Large intestine (tissue), 3 donors: ENCODE measurements around the gene PDCD10. TPM values are rescaled to one million over a fixed set of nuclear protein-coding genes. Genes with fewer than 3 reads are reported as not detected.

Experiments used
- DNase-seq, 2 donors: peaks; one replicate each; pipeline versions ENCODE4 v3.0.0 to v3.0.0-alpha.2; 2013
- H3K27ac ChIP-seq: one replicate; pipeline ENCODE4 v1.5.1; 2013; ENCODE audit warnings: low read length
- H3K27me3 ChIP-seq: 2 replicates; pipeline ENCODE4 v1.6.1; 2013; ENCODE audit warnings: low read length; ENCODE audit not compliant: control insufficient read depth, insufficient read depth
- H3K36me3 ChIP-seq: 2 replicates; pipeline ENCODE4 v1.6.1; 2013; ENCODE audit warnings: low read length; ENCODE audit not compliant: control insufficient read depth, insufficient read depth
- H3K4me1 ChIP-seq: one replicate; pipeline ENCODE4 v1.6.1; 2013; ENCODE audit warnings: low read length; ENCODE audit not compliant: control insufficient read depth, insufficient read depth
- H3K4me3 ChIP-seq: one replicate; pipeline ENCODE4 v1.5.1; 2013; ENCODE audit warnings: low read length
- H3K9me3 ChIP-seq: one replicate; pipeline ENCODE4 v1.6.1; 2013; ENCODE audit warnings: mild to moderate bottlenecking, low read depth, low read length, moderate library complexity; ENCODE audit not compliant: control insufficient read depth
- WGBS: methylation state at CpG from one replicate; pipeline ENCODE4 v1.1.5; 2013; ENCODE audit warnings: low lambda C conversion rate; ENCODE audit not compliant: insufficient coverage; 5-methylcytosine and 5-hydroxymethylcytosine counted together
- polyA plus RNA-seq: library from polyadenylated mRNA; unstranded; fragments of 120-200 nt; gene quantifications from one replicate; pipeline ENCODE4 v1.2.1, GENCODE V29; 2013

Gene PDCD10
- polyA plus RNA-seq, 1 donor = 49.8 TPM

DNA sequence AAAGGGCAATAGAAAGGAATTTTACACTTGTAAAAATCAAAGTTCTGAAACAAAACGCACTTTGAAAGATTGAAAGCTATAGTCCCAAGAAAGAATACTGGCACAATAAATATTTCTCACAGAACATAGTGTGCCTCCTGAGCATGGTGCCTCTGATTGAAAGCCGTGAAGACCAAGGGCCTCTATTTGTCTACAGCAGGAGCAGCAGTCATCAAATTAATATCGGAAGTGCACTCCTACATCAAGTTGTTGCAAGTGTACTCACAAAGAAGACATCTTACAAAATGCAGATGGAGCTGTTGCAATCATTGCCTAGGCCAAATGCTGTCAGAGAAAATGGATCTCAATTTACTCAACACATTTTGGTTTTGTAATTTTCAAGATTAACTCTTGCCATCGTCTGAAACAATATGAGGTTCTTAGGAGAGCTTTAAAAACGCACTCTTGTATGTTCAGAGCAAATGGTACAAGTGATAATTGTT lies 71.7 kb downstream of the PDCD10 start:
- 100% methylated on average over 1 of the region's 5 CpGs for WGBS
- no peaks in the 10 kb centered on the region for H3K4me1 ChIP-seq
- H3K27ac ChIP-seq = no peak overlapping the region
- DNase-seq = no peak
- no peaks in the 10 kb centered on the region for H3K36me3 ChIP-seq
- H3K27me3 ChIP-seq = no peaks in the 10 kb centered on the region
- no peak overlapping the region for H3K4me3 ChIP-seq
- no peaks in the 10 kb centered on the region for H3K9me3 ChIP-seq

DNA sequence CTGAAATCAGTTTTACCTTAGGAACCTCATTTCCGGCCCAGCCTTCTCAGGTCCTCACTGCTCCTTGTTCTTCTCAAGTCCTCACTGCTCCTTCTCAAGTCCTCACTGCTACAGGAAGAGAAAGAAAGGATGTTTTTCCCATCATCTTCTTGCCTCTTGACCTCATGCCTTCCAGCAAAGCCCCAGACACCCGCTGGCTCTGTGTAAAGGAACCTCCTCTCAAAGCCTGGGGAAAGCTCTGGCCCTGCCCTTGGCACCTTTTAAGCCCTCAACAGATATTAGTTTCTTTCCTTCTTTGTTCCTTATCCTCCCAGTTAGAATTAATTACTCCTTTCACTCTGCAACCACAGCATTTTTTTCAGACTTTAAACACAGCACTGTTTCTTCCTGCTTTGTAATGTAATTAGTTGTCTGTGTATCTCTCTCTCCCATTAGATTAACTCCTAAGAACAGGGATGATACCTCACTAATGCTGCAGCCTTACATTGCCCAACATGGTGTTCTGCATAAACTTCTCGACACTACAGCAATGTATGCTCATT lies 76.9 kb downstream of the PDCD10 start:
- H3K36me3 ChIP-seq = no peaks in the 10 kb centered on the region
- 69% methylated on average over 2 of the region's 3 CpGs for WGBS
- H3K9me3 ChIP-seq = no peaks in the 10 kb centered on the region
- H3K27ac ChIP-seq = no peak overlapping the region
- H3K4me1 ChIP-seq = no peaks in the 10 kb centered on the region
- H3K27me3 ChIP-seq = no peaks in the 10 kb centered on the region
- no peak overlapping the region for H3K4me3 ChIP-seq
- DNase-seq = peak in 1 of 2 donors; percentile 28

DNA sequence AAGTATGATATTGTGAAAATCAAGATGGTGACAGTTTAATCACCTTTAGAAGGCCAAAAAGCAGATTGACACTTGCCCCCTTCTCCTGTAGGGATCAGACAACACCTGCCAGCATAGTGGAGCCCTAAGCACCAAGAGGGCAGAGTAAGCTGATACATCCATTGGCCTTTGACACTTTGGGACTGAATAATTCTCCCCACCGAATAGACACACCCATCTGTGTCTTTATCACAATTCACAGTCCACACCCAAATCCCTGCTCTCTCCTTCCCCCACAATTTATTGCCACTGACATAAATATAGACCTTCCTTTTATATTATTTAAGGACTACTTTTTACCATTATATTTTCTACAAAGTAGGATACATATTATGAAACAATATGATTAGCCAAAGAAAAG lies 77.9 kb downstream of the PDCD10 start:
- peak in 1 of 2 donors; percentile 13 for DNase-seq
- no peak overlapping the region for H3K4me3 ChIP-seq
- H3K4me1 ChIP-seq = no peaks in the 10 kb centered on the region
- no peak overlapping the region for H3K27ac ChIP-seq
- no peaks in the 10 kb centered on the region for H3K36me3 ChIP-seq
- no peaks in the 10 kb centered on the region for H3K27me3 ChIP-seq
- H3K9me3 ChIP-seq = no peaks in the 10 kb centered on the region
- whole genome bisulfite sequencing = 14% methylated on average over 1 of the region's 1 CpG

DNA sequence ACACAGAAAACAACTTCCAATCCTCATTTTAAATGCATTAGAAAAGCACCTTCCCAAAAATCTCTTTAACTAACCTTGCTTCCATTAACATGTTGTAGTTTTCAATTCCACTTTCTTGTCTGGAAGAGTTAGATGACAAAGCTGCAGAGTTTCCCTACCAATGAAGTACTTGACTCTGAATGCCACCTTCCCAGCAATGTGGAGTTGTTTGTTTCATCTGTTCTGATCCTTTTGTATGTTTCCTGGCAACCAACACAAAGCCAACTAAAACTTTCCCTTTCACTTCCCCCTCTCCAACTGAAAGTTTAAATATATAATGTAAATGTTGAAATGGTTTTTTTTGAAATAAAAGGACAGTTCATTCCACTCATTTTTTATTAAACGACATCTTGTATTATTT lies 80.9 kb downstream of the PDCD10 start, which contains the start of gene WDR49:
WDR49 (minus strand) TSS at position 183 of the 400 bp plus-strand sequence. CDS start 517 bp downstream, outside the sequence.
- H3K27ac ChIP-seq = no peak within 1 kb of the TSS
- no peaks in the 10 kb centered on the region for H3K36me3 ChIP-seq
- DNase-seq = no peak
- WGBS = 80% methylated on average over 1 of the region's 1 CpG
- H3K27me3 ChIP-seq = no peaks in the 10 kb centered on the region
- H3K4me3 ChIP-seq = no peak within 1 kb of the TSS
- H3K4me1 ChIP-seq = no peaks in the 10 kb centered on the region
- no peaks in the 10 kb centered on the region for H3K9me3 ChIP-seq

DNA sequence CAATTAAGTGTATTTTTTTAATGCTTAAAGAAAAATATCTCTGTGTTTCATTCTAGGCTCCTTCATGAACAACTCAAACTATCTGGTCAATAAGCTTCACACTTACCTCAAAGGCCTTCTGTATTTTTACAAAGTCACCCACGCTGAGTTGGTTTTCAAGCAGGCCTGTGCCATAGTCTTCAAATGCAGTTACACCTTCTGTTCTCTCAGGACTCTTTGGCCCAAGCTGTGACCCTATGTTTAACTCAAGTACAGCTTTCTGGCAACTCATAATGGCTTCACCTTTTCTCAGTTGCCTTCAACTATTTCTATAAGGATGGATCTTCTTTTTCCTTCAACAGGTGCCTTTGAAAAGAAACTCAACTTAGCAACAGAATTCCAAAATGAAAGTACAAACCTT lies 81.5 kb downstream of the PDCD10 start:
- no peak for DNase-seq
- Histone ChIP-seq H3K4me1 (no peaks in the 10 kb centered on the region), H3K4me3 (no peak overlapping the region), H3K27ac (no peak overlapping the region), H3K9me3 (no peaks in the 10 kb centered on the region), H3K36me3 (no peaks in the 10 kb centered on the region), H3K27me3 (no peaks in the 10 kb centered on the region)
- WGBS = 83% methylated on average over 1 of the region's 1 CpG

DNA sequence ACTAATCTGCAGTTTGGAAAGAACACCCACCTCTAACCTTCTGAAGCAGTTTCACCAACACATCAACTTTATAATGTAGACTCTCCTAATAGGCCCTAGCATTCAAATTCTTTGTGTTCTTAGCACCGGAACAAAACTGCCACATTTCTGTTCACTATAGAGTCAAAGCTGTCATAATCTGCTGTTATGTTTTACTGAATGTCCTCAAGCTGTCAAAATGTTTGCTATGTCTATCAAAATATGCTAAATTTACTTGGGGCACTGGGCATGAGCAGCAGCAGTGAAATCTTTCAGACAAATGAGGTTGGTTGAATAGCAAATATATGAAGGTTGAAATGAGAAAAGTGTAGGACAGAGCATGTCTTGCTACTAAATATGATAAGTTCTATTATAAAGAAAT lies 82.9 kb downstream of the PDCD10 start:
- 100% methylated on average over 1 of the region's 1 CpG for WGBS
- no peaks in the 10 kb centered on the region for H3K27me3 ChIP-seq
- DNase-seq = no peak

DNA sequence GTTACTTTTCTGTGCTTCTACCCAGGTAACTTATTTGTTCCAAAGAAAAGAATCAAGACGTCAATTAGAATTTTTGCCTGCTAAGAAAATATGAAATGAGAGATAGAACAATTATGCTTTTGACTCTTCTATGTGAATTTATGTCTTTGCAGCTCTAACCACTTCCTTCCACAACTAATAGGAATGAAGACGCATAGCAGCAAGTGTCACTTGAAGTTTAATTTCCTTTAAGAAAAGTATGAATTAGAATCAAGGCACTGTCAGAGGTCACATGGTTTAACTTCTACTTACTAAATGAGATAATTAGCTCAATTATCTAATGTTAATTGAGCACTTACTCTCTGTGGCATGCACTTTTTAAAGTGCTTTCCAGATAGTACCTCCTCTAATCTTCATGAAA lies 84.2 kb downstream of the PDCD10 start:
- no peaks in the 10 kb centered on the region for H3K27me3 ChIP-seq
- no peaks in the 10 kb centered on the region for H3K36me3 ChIP-seq
- H3K4me1 ChIP-seq = no peaks in the 10 kb centered on the region
- 92% methylated on average over 2 of the region's 2 CpGs for WGBS
- H3K4me3 ChIP-seq = no peak overlapping the region
- no peaks in the 10 kb centered on the region for H3K9me3 ChIP-seq
- H3K27ac ChIP-seq = no peak overlapping the region
- DNase-seq = no peak

More for the DNA sequence above, 82.9 kb downstream of the PDCD10 start:
- no peak overlapping the region for H3K27ac ChIP-seq
- no peak overlapping the region for H3K4me3 ChIP-seq
- H3K9me3 ChIP-seq = no peaks in the 10 kb centered on the region
- H3K36me3 ChIP-seq = no peaks in the 10 kb centered on the region
- H3K4me1 ChIP-seq = no peaks in the 10 kb centered on the region

DNA sequence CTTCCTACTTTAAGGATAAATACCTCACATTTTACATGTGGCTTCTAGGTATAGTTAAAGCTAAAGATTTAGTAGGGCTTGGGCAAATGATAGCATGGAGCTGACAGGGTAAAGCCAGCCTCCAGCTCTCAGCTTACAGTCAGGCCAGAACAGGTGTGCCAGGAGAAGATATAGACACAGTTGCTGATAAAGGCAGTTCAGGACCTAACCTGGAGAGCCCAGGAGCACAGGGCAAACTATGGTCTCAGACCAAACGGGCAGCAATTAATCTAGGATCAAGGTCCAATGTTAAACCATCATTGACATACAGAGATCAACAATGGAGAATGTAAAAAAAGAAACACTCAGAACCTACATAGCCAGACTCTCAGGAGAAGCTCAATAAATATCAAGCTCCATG lies 84.9 kb downstream of the PDCD10 start:
- Histone ChIP-seq H3K4me1 (no peaks in the 10 kb centered on the region), H3K9me3 (no peaks in the 10 kb centered on the region), H3K27me3 (no peaks in the 10 kb centered on the region), H3K4me3 (no peak overlapping the region), H3K27ac (no peak overlapping the region), H3K36me3 (no peaks in the 10 kb centered on the region)
- DNase-seq = peak; percentile 36 to 69
- 20% methylated on average over 1 of the region's 1 CpG for WGBS

DNA sequence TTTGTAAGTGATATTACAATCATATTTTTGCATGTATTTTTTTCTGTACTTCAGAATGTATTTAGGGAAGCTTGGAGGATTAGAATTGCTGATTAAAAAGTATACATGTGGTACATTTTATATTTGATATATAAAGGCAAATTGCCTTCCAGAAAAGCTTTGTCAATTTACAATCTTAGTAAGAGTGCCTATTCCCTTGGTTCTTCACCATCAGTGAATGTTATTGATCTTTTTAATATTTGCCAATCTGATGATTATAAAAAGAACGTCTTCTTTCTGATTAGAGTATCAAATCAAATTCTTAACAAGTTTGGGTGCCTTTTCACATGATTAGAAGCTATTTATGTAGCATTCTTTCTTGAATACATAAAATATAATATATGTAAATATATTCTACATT lies 90.1 kb downstream of the PDCD10 start:
- H3K4me3 ChIP-seq = no peak overlapping the region
- H3K27me3 ChIP-seq = no peaks in the 10 kb centered on the region
- H3K4me1 ChIP-seq = no peaks in the 10 kb centered on the region
- H3K36me3 ChIP-seq = no peaks in the 10 kb centered on the region
- DNase-seq = no peak
- H3K27ac ChIP-seq = no peak overlapping the region
- WGBS = 80% methylated on average over 1 of the region's 1 CpG
- no peaks in the 10 kb centered on the region for H3K9me3 ChIP-seq
